WTC11 (cell line): Measurements from ENCODE around the gene RIMBP3B. TPM values are rescaled to one million over a fixed set of nuclear protein-coding genes. Genes with fewer than 3 reads are reported as not detected.
A peak's percentile ranks its signal among the peaks of the same experiment; 100 is the strongest.
"Not testable (repeated sequence)": the region's sequence is repeated elsewhere in the genome, so short reads cannot be mapped to it uniquely, and the experiment has no call there.

Source experiments
- ATAC-seq: fragments of 200-7000 bp; cut with Tn5 transposase; 2 replicates; pipeline ENCODE4 v1.10.0; 2021; ENCODE audit warnings: mild to moderate bottlenecking, moderate library complexity
- CTCF ChIA-PET: fragments of 300-600 bp; sonication (Branson Sonifier 250); formaldehyde crosslinking; loops from one replicate; lab custom pipeline; 2021; ENCODE audit warnings: antibody characterized with exemption; lab: Charles Lee
- POLR2A ChIA-PET: fragments of 350-600 bp; sonication (Branson Sonifier 250); formaldehyde crosslinking; loops from one replicate; lab custom pipeline; 2021; ENCODE audit warnings: antibody characterized with exemption; lab: Charles Lee
- DNase-seq: peaks from one replicate; pipeline ENCODE4 v3.0.0; 2021; ENCODE audit warnings: low spot score
- H3K27ac Mint-ChIP-seq: 2 replicates; pipeline ENCODE4 v1.8.0; 2021; ENCODE audit warnings: mixed read lengths
- H3K27me3 Mint-ChIP-seq: 2 replicates; pipeline ENCODE4 v1.8.0; 2021; ENCODE audit warnings: low read depth, mild to moderate bottlenecking, moderate library complexity, mixed read lengths
- H3K36me3 Mint-ChIP-seq: 2 replicates; pipeline ENCODE4 v1.8.0; 2021; ENCODE audit warnings: mixed read lengths
- H3K4me1 Mint-ChIP-seq: 2 replicates; pipeline ENCODE4 v1.8.0; 2022; ENCODE audit warnings: mixed read lengths
- H3K4me3 Mint-ChIP-seq: 2 replicates; pipeline ENCODE4 v1.8.0; 2021; ENCODE audit warnings: mild to moderate bottlenecking, moderate library complexity, mixed read lengths
- H3K9me3 Mint-ChIP-seq: 2 replicates; pipeline ENCODE4 v1.8.0; 2021; ENCODE audit warnings: mixed read lengths
- total RNA-seq: library from RNA; stranded (reverse); gene quantifications from 3 replicates; pipeline ENCODE4 v1.2.3, GENCODE V29; 2021

Gene RIMBP3B
- total RNA-seq, 1 experiment from 2014 or later, result 0.09 TPM

- POLR2A ChIA-PET, result not testable (repeated sequence)
Observed at GRCh38 chr22:21390013-21390412, 6.5 kb downstream of the RIMBP3B start.

GRCh38 chr22:21394613-21395012, 11.1 kb downstream of the RIMBP3B start:
- H3K27me3 Mint-ChIP-seq, ATAC-seq, H3K4me3 Mint-ChIP-seq, DNase-seq, H3K36me3 Mint-ChIP-seq, CTCF ChIA-PET, H3K4me1 Mint-ChIP-seq, H3K9me3 Mint-ChIP-seq, POLR2A ChIA-PET, H3K27ac Mint-ChIP-seq: not testable (repeated sequence)

More at GRCh38 chr22:21390013-21390412, 6.5 kb downstream of the RIMBP3B start:
- H3K4me1 Mint-ChIP-seq, ATAC-seq, CTCF ChIA-PET, H3K4me3 Mint-ChIP-seq, DNase-seq, H3K9me3 Mint-ChIP-seq, H3K36me3 Mint-ChIP-seq, H3K27ac Mint-ChIP-seq, H3K27me3 Mint-ChIP-seq: not testable (repeated sequence)

- H3K9me3 Mint-ChIP-seq, H3K27me3 Mint-ChIP-seq, H3K27ac Mint-ChIP-seq, H3K4me1 Mint-ChIP-seq, H3K36me3 Mint-ChIP-seq, POLR2A ChIA-PET, CTCF ChIA-PET, ATAC-seq, H3K4me3 Mint-ChIP-seq, DNase-seq: not testable (repeated sequence)
Observed at GRCh38 chr22:21401197-21401969, 17.8 kb downstream of the RIMBP3B start.

GRCh38 chr22:21402763-21403314, 19.3 kb downstream of the RIMBP3B start:
- H3K9me3 Mint-ChIP-seq, H3K27ac Mint-ChIP-seq, POLR2A ChIA-PET, H3K36me3 Mint-ChIP-seq, CTCF ChIA-PET, H3K4me3 Mint-ChIP-seq, H3K4me1 Mint-ChIP-seq, ATAC-seq, H3K27me3 Mint-ChIP-seq, DNase-seq: not testable (repeated sequence)

GRCh38 chr22:21407139-21407538, 23.6 kb downstream of the RIMBP3B start:
- H3K9me3 Mint-ChIP-seq, H3K27me3 Mint-ChIP-seq, DNase-seq, H3K27ac Mint-ChIP-seq, H3K4me1 Mint-ChIP-seq, H3K4me3 Mint-ChIP-seq, CTCF ChIA-PET, POLR2A ChIA-PET, ATAC-seq, H3K36me3 Mint-ChIP-seq: not testable (repeated sequence)

- DNase-seq, H3K27me3 Mint-ChIP-seq, POLR2A ChIA-PET, H3K27ac Mint-ChIP-seq, H3K9me3 Mint-ChIP-seq, ATAC-seq, H3K4me3 Mint-ChIP-seq, H3K4me1 Mint-ChIP-seq, H3K36me3 Mint-ChIP-seq, CTCF ChIA-PET: not testable (repeated sequence)
Observed at GRCh38 chr22:21407792-21408191, 24.2 kb downstream of the RIMBP3B start.

GRCh38 chr22:21416375-21416774, 32.8 kb downstream of the RIMBP3B start:
- DNase-seq (peak; percentile 18), ATAC-seq (peak; percentile 19)
- H3K27me3 Mint-ChIP-seq, CTCF ChIA-PET, POLR2A ChIA-PET, H3K4me3 Mint-ChIP-seq, H3K4me1 Mint-ChIP-seq, H3K27ac Mint-ChIP-seq, H3K36me3 Mint-ChIP-seq, H3K9me3 Mint-ChIP-seq: not testable (repeated sequence)

- DNase-seq, H3K36me3 Mint-ChIP-seq, H3K4me1 Mint-ChIP-seq, H3K27me3 Mint-ChIP-seq, CTCF ChIA-PET, H3K27ac Mint-ChIP-seq, POLR2A ChIA-PET, H3K9me3 Mint-ChIP-seq: not testable (repeated sequence)
- ATAC-seq, result peak; percentile 76
- H3K4me3 Mint-ChIP-seq, result peak within 1 kb of the TSS; percentile 38; the same call in 1 of the 2 replicates
Observed at GRCh38 chr22:21417227-21417746, 33.7 kb downstream of the RIMBP3B start, which contains the start of gene HIC2. Gene HIC2 (plus strand): TSS chr22:21417371. CDS start chr22:21442832, 25,461 bp downstream.

GRCh38 chr22:21417853-21418252, 34.3 kb downstream of the RIMBP3B start:
- H3K27ac Mint-ChIP-seq, H3K27me3 Mint-ChIP-seq, H3K36me3 Mint-ChIP-seq, H3K4me1 Mint-ChIP-seq, H3K9me3 Mint-ChIP-seq, POLR2A ChIA-PET, CTCF ChIA-PET: not testable (repeated sequence)
- H3K4me3 Mint-ChIP-seq, result peak overlapping the region; percentile 38; the same call in 1 of the 2 replicates
- ATAC-seq, result peak; percentile 10
- DNase-seq, result peak; percentile 36

- H3K4me1 Mint-ChIP-seq, H3K9me3 Mint-ChIP-seq, H3K4me3 Mint-ChIP-seq, H3K27me3 Mint-ChIP-seq, ATAC-seq, H3K36me3 Mint-ChIP-seq, DNase-seq, H3K27ac Mint-ChIP-seq, POLR2A ChIA-PET, CTCF ChIA-PET: not testable (repeated sequence)
Observed at GRCh38 chr22:21418974-21419638, 35.6 kb downstream of the RIMBP3B start.

GRCh38 chr22:21420180-21420763, 36.7 kb downstream of the RIMBP3B start:
- H3K4me3 Mint-ChIP-seq, H3K36me3 Mint-ChIP-seq, H3K9me3 Mint-ChIP-seq, DNase-seq, CTCF ChIA-PET, H3K4me1 Mint-ChIP-seq, H3K27ac Mint-ChIP-seq, ATAC-seq, POLR2A ChIA-PET, H3K27me3 Mint-ChIP-seq: not testable (repeated sequence)
